Hypothalamus (tissue), 51 donors: ENCODE data around the gene BIN1.

Source experiments
- DNase-seq, 51 donors: peaks; one replicate each; lab custom pipeline; 2025; lab: John Stamatoyannopoulos, UW

The BIN1 gene

DNA sequence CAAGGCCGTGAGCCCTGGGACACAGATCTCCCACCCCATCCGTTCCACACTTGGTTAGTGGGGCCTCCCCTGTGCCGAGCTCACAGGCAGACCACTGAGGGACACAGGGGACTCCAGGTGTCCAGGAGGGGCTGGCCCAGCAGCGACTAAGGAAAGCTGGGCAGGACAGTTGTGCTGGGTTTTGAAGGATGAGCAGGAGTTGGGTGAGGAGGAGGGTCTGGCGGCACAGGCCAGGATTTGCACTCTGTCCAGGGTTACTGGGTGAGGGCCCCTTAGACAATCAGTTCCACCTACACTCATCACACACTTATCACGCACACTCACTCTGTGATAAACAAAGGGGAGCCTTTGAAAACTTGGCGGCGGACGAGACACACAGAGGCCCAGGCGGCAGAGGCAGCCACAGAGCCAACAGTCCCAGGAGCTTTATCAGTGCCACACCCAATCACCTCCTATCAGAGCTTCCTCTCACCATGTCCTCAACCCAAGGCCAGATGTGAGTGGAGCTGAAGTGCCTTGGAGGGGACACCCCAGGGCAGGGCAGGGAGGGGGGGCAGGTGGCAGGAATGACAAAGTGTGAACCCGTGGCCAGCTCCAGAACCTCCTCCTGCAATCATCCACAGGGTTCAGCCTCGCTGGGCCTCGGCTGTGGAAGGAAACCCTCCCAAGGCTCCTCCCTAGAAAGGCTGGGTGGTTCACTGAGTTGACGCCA lies 26.6 kb downstream of the BIN1 start:
- DNase-seq: no peak

DNA sequence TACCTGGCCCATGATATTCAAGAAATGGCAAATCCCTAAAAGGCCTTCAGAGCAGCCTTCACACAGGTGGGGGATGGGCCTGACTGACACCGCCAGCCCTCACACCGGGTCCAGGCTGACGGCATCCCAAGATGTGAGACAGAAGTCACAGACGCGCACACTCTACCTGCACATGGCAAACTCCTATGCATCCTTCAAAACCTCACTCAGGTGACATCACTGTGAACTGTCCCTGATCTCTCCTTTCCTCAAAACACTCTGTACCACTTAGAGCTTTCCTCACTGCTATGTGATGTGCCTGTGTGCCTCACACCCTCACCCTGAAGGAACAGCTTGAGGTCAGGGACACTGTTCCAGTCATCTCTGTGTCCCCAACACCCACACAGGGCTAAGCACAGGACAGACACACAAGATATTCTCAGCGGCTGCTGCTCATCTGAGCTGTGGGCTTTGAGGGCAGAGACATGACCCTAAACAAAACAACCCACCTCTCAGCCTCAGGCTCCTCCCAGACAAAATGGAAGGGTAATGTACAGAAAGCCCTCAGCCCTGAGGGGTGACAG lies 27.5 kb downstream of the BIN1 start:
- DNase-seq: no peak

DNA sequence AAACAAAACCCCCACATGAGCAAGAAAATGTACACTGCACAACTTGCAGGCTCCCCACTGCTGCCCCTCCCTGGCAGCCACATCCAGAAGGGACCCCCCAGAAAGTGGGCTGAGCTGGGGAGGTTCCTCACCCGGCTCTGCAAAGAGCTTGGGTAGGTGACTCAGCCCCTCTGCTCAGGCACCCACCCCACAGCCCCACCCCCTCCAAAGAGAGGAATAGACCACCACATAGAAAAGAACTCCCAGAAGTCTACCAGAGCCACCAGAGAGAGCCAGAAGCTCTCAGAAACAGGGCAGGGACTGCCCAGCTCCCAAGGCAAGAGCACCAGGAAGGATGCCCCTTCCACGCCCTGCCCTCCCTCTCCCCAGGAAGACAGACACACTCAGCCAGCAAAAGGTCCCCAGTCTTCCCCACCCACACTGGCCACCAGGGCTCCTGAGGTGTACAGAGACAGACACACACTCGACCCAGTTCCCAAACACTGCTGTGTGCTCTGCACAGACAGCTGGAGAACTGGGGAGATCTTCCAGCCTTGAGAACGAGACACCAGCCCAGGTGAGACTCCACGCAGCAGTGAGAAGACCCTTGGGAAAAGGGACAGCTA lies 28.2 kb downstream of the BIN1 start:
- DNase-seq: no peak

DNA sequence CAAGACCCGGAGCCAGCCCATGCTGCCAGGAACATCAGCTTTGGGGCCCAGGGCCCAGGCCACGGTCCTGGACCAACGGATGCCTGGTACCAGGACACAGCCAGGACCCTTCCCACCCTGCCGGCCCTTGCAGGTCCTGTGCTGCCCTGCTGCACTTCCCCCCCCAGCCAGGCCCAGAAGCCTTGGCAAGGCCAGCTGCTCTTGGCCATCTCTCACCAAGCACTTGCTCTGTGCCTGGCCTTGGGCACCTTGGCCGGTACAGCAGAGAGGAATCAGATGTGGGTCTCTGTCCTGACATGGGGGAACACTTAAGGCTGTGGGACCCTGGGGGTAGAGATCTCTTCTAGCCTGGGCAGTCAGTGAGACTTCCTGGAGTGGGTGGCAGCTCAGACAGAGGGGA lies 28.9 kb downstream of the BIN1 start:
- peak in 1 of 51 donors; percentile 22 for DNase-seq

DNA sequence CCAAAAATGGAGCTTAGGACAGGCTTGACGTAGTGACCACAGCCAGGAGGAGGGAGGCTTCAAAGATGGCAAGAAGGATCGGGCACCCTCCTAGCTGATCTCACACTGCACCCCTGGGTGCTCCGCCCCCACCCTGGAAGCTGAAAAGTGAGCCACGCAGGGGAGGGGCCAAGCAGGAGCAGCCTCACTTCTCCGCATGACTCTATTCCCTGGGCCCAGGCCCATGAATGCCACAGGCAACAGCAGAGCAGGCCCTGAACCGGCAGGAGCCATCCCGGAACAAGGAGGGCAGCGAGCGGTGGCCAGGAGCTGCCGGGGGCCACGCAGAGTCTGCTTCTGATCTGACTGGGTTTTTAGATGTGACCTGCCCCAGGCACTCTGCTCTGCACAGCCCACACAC lies 30.0 kb downstream of the BIN1 start:
- DNase-seq: peak in 1 of 51 donors; percentile 31

DNA sequence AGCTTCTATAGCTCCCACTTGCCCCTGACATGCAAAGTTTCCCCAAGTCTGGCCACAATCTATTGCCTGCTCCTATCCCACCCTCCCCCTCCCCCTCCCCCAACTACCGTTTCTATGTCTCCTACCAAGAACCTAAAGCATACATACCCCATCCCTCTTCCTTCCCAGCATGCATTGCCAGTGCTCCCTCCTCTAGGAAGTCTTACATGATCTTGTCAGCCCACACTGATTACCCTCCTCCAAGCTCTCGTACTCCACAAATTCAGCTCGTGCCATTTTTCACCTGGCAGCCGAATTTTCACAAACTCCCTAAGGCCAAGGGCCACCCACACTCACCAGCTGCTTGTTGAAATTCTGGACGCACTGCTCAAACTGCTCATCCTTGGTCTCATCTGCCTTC lies 30.7 kb downstream of the BIN1 start:
- DNase-seq: no peak

DNA sequence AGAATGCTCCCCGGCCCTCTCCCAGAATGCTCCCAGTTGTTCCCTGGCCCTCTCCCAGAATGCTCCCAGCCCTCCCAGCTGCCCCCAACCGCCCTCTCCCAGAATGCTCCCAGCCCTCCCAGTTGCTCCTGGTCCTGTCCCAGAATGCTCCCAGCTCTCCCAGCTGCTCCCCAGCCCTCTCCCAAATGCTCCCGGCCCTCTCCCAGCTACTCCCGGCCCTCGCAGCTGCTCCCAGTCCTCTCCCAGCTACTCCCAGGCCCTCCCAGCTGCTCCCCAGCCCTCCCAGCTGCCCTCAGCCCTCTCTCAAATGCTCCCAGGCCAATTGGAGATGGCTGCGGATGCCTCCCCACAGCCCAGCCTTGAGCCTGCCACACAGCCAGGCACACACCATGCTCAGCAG lies 31.1 kb downstream of the BIN1 start:
- DNase-seq: no peak

DNA sequence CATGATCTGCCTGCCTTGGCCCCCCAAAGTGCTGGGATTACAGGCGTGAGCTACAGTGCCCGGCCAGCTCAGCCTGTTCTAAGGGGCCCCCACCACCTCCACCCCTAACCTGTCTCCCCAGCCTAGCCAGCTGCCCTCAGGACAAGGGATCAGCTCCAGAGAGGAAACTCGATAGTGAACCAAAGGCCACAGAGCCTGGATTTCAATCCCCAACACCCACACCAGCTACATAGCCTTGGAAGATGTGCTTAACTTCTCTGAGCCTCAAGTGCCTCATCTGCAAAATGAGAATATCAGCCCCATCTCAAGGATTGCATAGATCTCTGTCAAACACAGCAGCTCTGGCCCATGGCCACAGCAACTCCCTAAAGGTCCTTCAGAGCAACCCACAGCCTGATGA lies 32.0 kb downstream of the BIN1 start:
- no peak for DNase-seq

DNA sequence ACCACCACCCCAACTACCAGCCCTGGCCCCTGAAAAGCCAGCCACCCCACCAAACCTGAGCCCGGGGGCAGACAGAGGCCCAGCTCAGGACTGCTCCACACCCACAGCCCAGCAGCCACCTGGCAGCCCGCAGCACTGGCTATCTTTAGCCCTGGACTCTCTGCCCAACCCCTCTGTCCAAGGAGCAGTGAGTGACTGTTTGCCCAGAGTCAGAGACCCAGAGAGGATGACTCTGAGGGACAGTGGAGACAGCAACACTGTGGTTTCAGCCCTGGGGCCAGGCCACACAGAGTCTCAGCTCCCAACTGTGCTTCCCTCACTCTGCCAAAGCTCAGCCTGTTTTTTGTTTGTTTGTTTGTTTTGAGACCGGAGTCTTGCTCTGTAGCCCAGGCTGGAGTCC lies 32.6 kb downstream of the BIN1 start:
- no peak for DNase-seq

DNA sequence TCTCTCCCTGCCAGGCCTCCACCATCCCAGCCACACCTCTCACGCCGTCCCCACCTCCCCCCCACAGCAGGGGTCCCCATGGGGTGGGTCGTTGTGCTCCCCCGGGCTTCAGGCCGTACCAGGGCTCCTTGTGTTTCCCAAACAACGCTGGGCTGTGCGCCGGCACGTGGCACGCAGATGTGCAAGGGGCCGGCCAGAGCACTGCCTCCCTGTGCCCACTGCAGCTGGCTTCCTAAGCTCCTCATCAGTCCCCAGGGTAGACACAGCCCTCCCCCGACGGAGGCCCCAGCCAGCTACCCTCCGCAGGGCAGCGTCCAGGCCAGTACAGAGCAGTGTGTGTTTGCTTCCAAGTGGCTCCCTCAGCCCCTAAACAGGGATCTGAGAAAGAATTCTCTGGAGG lies 34.0 kb downstream of the BIN1 start:
- peak in 49 of 51 donors; percentile 8 to 96 (median 80) for DNase-seq

DNA sequence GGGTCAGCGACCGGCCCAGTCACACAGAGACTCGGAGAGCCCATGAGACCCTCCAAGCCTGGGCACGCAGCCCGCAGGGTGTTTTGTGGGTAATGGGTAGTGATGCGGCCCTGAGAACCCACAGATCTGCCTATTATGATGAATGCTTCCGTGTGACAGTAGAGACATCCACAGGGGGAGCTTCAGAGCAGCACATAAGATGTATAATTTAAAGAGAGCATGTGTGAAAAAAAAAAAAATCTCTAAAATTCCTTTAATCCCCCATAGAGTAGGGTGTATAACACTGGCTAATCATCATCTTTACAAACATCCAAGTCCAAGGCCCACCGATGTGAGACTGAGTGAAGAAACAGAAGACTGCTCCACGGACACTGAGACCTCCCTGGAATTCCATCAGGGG lies 34.6 kb downstream of the BIN1 start:
- no peak for DNase-seq

DNA sequence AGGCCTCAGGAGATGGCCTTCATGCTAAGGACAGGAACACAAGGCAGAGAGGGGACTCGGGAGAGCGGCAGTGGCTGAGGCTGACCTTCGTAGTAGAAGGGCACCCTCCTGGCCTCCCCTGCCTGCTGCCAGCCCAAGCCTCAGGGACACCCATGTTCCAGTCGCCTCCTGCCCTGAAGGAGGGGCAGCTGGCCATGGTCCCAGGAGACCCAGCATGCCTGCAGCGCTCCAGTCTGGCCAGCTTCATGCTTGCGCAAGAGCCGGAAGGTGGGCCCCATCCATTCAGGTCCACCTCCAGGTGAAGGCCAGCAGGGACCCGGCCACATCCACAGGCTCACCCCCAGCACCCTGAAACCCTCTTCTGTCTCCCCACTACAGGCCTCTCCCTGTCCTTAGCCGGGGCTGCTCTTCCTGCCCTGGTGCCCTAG lies 35.0 kb downstream of the BIN1 start:
- DNase-seq: peak in 1 of 51 donors; percentile 32

DNA sequence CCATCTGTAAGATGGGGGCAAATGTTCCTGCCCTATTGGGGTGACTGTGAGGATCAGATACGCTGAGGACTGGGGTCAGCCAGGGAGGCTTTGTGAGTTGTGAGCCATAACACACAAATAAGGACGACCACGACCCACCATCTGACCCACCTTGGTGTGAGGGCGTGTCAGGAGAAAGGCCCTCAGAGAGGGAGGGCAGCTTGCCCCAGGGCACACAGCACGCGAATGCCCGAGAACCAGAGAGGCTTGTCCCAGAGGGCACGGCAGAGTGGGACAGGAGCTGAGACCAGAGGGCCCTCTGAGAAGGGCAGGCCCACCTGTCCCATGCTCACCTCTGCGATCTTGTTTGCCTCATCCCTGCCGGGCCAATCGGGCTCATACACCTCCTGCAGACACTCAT lies 36.7 kb downstream of the BIN1 start:
- no peak for DNase-seq

DNA sequence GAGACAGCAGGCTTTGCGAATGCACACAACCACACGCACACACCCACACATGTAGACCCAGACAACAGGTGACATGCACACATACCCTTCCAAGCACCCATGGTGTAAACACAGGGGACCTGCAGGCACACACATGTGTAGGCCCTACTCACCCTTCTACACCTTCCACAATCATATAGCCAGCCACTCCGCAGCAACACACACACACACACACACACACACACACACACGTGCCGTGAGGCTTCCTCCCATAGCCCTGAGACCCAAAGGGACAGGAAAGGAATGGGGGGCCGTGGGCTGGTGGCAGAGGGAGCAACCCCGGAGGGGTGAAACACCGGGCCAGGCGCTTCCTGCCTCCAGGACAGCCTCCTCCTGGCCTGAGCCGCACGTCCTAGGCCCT lies 37.4 kb downstream of the BIN1 start:
- DNase-seq: no peak

DNA sequence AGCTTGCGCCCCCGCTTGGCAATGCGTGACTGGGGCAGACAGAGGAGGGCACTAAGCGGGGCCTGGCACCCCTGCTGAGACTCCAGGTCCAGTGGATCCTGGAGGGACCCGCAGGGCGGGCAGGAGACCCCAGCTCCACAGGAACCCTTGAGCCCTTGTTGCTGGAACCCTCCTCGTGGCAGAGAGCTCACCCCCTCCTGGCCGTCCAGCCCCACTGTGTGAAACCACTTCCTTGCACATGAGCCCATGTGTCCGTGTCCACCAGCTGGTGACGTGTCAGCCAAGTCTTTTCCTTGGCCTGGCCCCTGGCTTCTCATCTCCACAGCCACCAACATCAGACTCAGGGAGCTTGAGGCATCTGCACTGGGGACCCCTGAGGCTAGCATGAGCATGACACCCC lies 38.0 kb downstream of the BIN1 start:
- peak in 1 of 51 donors; percentile 37 for DNase-seq

DNA sequence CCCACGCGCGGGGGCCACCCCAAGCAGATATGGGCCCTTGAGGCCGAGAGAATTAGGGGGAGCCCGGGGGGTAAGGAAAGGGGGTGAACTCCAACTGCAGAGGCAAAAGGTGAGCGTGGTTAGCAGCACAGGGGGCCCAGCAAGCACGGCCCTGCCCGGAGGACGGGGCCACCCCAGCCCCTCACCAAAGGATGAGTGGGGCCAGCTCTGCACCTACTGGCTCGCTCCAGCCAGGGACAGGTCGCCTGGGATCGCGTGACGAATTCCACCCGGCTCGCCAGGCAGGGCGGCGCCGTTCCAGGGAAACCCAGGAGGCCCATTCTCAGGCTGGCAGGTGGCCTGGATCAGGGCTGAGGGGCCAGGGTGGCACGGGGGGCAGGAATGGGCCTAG lies 38.6 kb downstream of the BIN1 start:
- DNase-seq: no peak

DNA sequence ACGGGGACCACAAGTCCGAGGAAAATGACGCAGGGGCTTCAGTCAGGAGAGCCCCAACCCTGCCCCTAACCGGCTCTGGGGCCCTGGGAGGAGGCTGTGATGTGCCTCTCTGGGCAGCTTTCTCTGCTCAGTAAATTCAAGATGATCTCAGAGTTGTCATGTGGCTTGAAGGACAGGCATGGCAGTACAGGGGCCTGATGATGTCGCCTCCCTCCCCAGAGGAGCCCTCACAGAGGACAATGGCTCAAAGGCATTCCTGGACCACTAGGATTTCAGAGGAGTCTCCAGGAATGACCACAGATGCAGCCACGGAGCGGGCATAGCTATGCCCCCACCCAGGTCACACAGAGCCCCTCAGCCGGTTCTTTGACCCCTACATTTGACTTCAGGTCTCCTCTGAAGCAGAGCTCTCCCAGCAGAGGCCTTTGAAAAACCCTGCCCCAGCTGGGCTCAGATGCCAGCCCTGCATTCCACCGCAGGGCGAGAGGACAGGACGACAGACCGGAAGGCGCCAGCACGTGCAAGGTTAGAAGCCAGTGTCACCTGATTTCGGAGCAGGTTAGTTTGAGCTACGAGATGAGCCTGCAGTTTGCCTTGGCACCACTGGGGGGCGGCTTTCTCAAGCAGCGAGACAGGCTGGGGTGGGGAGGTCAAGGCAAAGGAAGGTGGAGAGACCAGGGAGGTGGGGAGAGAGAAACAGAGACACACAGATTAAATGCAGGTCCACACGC lies 39.2 kb downstream of the BIN1 start:
- peak in 41 of 51 donors; percentile 9 to 86 (median 57) for DNase-seq

DNA sequence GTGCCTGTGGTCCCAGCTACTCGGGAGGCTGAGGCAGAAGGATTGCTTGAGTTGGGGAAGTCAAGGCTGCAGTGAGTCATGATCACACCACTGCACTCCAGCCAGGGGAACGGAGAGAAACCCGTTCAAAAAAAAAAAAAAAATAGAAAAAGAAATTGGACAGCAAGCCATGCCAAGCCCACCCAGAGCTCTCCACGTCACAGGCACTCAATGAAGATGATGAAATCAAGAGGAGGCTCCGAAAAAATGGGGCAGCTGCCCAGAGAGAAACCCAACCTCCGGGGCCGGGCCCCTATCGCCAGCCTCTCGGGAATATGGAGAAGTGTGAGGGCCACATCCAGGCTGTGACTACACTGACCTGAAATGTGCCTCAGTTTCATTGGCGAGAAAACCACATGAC lies 40.0 kb downstream of the BIN1 start:
- no peak for DNase-seq

DNA sequence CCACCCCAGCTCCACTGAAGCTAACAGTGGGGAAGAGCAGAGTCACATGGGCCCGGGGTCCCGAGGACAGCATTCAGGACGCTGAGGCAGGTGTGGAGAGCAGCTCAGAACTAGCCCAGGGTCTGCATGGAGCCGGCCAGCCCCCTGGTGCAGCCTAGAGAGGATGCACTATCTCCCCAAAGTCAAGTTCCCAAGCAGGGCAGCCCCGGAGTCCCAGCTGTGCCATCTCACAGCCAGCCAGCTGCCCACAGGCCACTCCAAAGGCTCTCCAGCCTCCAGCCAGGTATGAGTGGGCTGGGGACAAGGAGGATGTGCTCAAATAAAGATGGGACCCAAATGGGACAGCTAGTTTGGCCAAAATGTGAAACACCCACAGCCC lies 41.0 kb downstream of the BIN1 start:
- DNase-seq: no peak

DNA sequence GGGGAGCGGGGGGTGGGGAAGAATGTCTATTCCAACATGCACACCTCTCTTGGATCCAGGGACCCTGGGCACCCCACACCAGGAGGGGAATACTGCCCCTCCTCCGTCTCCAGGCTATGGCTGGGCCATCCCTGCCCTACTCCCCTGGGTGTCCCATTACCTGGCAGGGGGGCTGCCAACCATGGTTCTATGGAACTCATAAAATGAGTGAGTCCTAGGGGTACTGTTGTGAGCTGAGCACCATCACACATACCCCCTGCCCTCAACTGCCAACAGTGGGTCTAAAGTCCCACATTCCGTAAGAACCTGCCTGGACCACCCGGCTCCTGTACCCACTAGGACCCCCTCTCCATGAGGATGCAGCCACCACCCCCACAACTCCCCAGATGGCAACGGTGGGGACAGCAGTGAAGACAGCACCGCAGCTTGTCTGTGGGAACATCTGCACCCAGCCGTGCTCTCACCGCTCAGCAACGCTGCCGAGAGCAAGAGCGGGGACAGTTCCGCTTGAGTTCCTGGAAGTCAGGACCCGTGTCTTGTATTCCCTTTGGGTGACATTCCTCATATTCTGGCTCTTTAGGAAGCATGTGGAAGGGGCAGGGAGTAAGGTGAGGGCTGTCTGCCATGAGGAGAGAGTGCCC lies 41.5 kb downstream of the BIN1 start:
- no peak for DNase-seq

DNA sequence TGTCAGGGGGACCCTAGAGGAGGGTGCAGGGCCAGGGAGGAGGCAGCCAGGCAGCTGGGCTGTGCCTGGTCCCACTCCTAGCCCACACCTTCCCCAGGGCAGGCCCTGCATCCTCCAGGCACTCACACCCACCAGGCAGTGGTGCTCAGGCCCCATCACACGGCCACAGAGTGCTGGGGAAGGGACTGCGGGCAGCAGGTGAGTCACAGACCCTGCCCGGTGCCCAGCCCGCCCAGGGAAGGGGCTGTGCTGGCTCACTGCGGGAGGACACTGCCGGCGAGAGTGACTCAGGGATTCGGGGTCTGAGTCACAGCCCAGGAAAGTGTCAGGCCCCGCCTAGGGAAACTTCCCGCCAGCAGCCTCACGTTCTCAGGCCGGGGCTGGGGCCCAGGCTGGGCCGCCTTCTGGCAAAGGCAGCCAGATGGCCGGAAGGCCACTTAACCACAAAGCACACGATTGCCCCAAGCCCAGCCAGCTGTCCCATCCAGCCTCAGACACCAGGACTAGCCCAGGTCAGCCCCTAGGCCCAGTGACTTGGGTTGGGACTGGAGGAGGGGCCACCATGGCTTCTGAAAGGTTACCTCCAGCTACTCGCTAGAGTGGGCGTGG lies 42.2 kb downstream of the BIN1 start:
- DNase-seq: peak in 24 of 51 donors; percentile 28 to 80 (median 48)
